Activated CD8-positive, alpha-beta T cell treated with anti-CD3 and anti-CD28 coated beads for 36 hours (primary cell): ENCODE data around the gene GPX2. TPM values are rescaled to one million over a fixed set of nuclear protein-coding genes. Genes with fewer than 3 reads are reported as not detected.

Experiments used
- ATAC-seq: fragments of 200-7000 bp; cut with Tn5 transposase; one replicate; pipeline ENCODE4 v1.10.0; 2021; ENCODE audit warnings: mild to moderate bottlenecking, moderate library complexity
- CTCF ChIA-PET: fragments of 350-600 bp; sonication (Branson Sonifier 250); formaldehyde crosslinking; loops from one replicate; lab custom pipeline; 2021; ENCODE audit warnings: antibody characterized with exemption; lab: Charles Lee
- POLR2A ChIA-PET: fragments of 350-600 bp; sonication (Branson Sonifier 250); formaldehyde crosslinking; loops from one replicate; lab custom pipeline; 2021; ENCODE audit warnings: antibody characterized with exemption; lab: Charles Lee
- DNase-seq: peaks from one replicate; pipeline ENCODE4 v3.0.0-alpha.2; 2020
- H3K27ac Mint-ChIP-seq: one replicate; pipeline ENCODE4 v1.8.0; 2021; ENCODE audit warnings: mild to moderate bottlenecking, mixed read lengths
- H3K27me3 Mint-ChIP-seq: one replicate; pipeline ENCODE4 v1.8.0; 2021; ENCODE audit warnings: mixed read lengths
- H3K36me3 Mint-ChIP-seq: one replicate; pipeline ENCODE4 v1.8.0; 2021; ENCODE audit warnings: low read depth, mixed read lengths
- H3K4me1 Mint-ChIP-seq: one replicate; pipeline ENCODE4 v1.8.0; 2021; ENCODE audit warnings: low read depth, mixed read lengths
- H3K4me3 Mint-ChIP-seq: one replicate; pipeline ENCODE4 v1.8.0; 2021; ENCODE audit warnings: mild to moderate bottlenecking, moderate library complexity, mixed read lengths
- H3K9me3 Mint-ChIP-seq: one replicate; pipeline ENCODE4 v1.8.0; 2021; ENCODE audit warnings: mixed read lengths
- intact Hi-C: fragments of 100-400 bp; cut with micrococcal nuclease; formaldehyde crosslinking; loops from one replicate; pipeline ENCODE4 v1.10.0; 2022
- total RNA-seq, 2 experiments: library from RNA; stranded (reverse); gene quantifications; one replicate each; pipeline ENCODE4 v1.2.3, GENCODE V29; 2021
- TF ChIP-seq, protein P1 (sequence below): fragments of 200-600 bp; IDR thresholded peaks from one replicate; pipeline ENCODE4 v1.8.0; 2022; ENCODE audit warnings: antibody characterized with exemption, mild to moderate bottlenecking

The GPX2 gene
- total RNA-seq, 2 experiments from 2014 or later = not detected

DNA sequence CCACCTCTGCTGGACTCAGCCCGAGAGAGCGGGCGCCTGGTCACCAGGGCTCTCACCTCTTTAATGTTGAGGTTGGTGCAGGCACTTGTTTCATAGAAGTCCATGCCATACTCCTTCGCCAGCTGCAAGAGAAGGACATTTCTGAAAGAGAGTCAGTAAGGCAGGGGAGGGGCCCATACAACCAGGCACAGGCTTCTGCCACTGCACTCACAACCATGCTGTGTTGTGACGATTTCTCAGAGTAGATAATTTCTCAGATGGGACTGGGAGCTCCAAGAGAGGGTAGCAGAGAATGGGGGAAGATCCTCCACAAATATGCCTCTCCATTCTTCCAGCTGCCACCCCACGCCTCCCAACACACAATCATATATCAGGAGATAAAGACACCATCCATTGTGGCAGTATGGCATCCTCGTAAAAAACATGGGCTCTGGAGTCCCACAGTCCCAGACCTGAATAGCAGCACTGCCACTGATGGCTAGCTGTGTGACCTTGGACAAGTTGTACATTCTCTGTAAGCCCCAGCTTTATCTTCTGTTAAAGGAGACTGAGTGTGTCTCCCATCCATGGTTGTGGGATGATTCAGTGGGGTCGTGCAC is 6.2 kb upstream of the GPX2 start:
- H3K36me3 Mint-ChIP-seq = peaks cover 16% of the 10 kb centered on the region
- ATAC-seq = no peak
- H3K4me3 Mint-ChIP-seq = no peak overlapping the region
- TF ChIP-seq, protein P1, sequence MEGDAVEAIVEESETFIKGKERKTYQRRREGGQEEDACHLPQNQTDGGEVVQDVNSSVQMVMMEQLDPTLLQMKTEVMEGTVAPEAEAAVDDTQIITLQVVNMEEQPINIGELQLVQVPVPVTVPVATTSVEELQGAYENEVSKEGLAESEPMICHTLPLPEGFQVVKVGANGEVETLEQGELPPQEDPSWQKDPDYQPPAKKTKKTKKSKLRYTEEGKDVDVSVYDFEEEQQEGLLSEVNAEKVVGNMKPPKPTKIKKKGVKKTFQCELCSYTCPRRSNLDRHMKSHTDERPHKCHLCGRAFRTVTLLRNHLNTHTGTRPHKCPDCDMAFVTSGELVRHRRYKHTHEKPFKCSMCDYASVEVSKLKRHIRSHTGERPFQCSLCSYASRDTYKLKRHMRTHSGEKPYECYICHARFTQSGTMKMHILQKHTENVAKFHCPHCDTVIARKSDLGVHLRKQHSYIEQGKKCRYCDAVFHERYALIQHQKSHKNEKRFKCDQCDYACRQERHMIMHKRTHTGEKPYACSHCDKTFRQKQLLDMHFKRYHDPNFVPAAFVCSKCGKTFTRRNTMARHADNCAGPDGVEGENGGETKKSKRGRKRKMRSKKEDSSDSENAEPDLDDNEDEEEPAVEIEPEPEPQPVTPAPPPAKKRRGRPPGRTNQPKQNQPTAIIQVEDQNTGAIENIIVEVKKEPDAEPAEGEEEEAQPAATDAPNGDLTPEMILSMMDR = no peak
- no peak for DNase-seq
- H3K9me3 Mint-ChIP-seq = no peaks in the 10 kb centered on the region
- ChIA-PET CTCF (interaction anchor here (0.9 kb wide), 1 partner anchor 17 kb away, joined by 3 read pairs; no protein-coding TSS in a partner anchor), POLR2A (interaction anchor here (1.4 kb wide), 1 partner anchor 8 kb away, joined by 4 read pairs; no protein-coding TSS in a partner anchor)
- peaks cover 16% of the 10 kb centered on the region for H3K4me1 Mint-ChIP-seq
- intact Hi-C loops = no loop called here
- no peaks in the 10 kb centered on the region for H3K27me3 Mint-ChIP-seq
- no peak overlapping the region for H3K27ac Mint-ChIP-seq

GRCh38 chr14:64947710-64948611 is 5.4 kb upstream of the GPX2 start:
- TF ChIP-seq, protein P1 = no peak
- intact Hi-C loops = no loop called here
- H3K27me3 Mint-ChIP-seq = no peaks in the 10 kb centered on the region
- no peak overlapping the region for H3K27ac Mint-ChIP-seq
- no peak for DNase-seq
- peaks cover 22% of the 10 kb centered on the region for H3K36me3 Mint-ChIP-seq
- H3K4me3 Mint-ChIP-seq = no peak overlapping the region
- ChIA-PET CTCF (interaction anchor here (0.9 kb wide), 1 partner anchor 18 kb away, joined by 3 read pairs; no protein-coding TSS in a partner anchor), POLR2A (interaction anchor here (0.5 to 1.4 kb wide), 3 partner anchors 9 to 48 kb away, joined by 3 to 4 read pairs (median 4); no protein-coding TSS in a partner anchor)
- H3K9me3 Mint-ChIP-seq = no peaks in the 10 kb centered on the region
- peaks cover 23% of the 10 kb centered on the region for H3K4me1 Mint-ChIP-seq
- no peak for ATAC-seq

- no peak for DNase-seq
- POLR2A ChIA-PET = interaction anchor here (0.6 kb wide), 1 partner anchor 245 kb away, joined by 3 read pairs; no protein-coding TSS in a partner anchor
- ATAC-seq = no peak
- Mint-ChIP-seq H3K36me3 (peaks cover 22% of the 10 kb centered on the region), H3K4me3 (no peak overlapping the region), H3K27me3 (no peaks in the 10 kb centered on the region), H3K27ac (no peak overlapping the region), H3K4me1 (peaks cover 27% of the 10 kb centered on the region), H3K9me3 (no peaks in the 10 kb centered on the region)
- intact Hi-C loops = no loop called here
- TF ChIP-seq, protein P1 = no peak
- CTCF ChIA-PET = no interaction called here
Measured at GRCh38 chr14:64946310-64947045, 3.9 kb upstream of the GPX2 start.

DNA sequence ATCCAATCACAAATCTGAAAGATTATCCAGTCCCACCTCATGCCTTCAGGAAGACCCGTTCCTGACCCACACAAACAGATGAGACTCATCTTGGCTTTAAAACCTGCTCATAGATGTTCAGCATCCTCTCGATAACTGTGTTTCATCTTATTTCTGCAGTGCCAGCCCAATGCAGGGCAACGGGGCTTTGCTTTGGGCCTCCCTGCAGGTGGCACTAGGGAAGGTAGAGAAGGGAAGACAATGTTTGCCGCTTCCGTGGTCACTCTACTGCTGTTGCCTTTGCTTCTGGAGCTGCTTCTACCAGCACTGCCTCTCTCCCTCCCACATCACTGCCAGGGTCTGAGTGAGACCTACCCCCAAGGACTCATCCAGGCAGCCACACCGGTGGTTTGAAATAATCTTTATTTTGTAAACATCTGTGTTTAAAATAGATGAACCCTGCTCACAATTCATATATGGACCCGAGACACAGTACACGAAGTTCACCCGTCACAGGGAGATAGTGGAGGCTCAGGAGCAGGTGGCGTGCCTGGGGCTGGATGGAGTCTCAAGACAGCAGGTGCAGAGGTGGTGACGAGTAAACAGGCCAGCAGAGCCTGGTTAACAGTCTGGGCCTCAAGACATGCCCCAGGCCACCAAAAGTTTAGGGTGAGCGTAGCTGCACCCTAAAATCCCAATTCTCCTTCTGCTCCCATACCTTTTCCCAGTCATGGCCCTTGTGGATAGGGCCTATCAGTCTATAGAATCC is 3.1 kb upstream of the GPX2 start:
- no peaks in the 10 kb centered on the region for H3K27me3 Mint-ChIP-seq
- peaks cover 27% of the 10 kb centered on the region for H3K4me1 Mint-ChIP-seq
- H3K27ac Mint-ChIP-seq = no peak overlapping the region
- CTCF ChIA-PET = no interaction called here
- no peaks in the 10 kb centered on the region for H3K9me3 Mint-ChIP-seq
- DNase-seq (no peak), ATAC-seq (no peak)
- POLR2A ChIA-PET = interaction anchor here (1.4 kb wide), 1 partner anchor 9 kb away, joined by 4 read pairs; no protein-coding TSS in a partner anchor
- H3K36me3 Mint-ChIP-seq = peaks cover 22% of the 10 kb centered on the region
- intact Hi-C loops = no loop called here
- TF ChIP-seq, protein P1 = no peak
- no peak overlapping the region for H3K4me3 Mint-ChIP-seq
